Measurements from ENCODE around the gene EXOC3L4.
"Not testable (repeated sequence)": the region's sequence is repeated elsewhere in the genome, so short reads cannot be mapped to it uniquely, and the experiment has no call there.

EXOC3L4 gene

DNA sequence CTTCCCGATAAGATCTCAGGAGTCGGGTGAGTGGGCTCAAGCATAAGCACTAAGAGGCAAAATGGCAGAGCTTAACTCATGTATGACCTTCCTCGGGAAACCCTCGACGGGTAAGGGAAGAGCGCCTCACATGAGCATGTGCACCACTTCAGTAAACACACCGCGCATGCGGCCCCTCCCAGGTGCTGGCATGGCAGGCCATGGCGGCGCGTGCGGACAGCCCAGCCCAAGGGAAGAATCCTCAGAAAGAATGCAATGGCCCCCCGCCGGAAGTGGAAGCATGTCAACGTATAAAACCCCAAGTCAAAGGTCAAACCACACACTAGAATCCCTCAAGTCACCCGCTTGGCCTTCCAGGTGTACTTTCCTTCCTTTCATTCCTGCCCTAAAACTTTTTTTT is 22.1 kb downstream of the EXOC3L4 start:
- H3K36me3 ChIP-seq (replicated peaks) = no peaks in the 10 kb centered on the region
- H3K27ac ChIP-seq = no peak overlapping the region
- DNase-seq = no peak
- no peaks in the 10 kb centered on the region for H3K27me3 ChIP-seq (replicated peaks)
- no peak overlapping the region for H3K4me3 ChIP-seq (ENCODE audit: low read depth, low read length)
- TF ChIP-seq, protein P1, sequence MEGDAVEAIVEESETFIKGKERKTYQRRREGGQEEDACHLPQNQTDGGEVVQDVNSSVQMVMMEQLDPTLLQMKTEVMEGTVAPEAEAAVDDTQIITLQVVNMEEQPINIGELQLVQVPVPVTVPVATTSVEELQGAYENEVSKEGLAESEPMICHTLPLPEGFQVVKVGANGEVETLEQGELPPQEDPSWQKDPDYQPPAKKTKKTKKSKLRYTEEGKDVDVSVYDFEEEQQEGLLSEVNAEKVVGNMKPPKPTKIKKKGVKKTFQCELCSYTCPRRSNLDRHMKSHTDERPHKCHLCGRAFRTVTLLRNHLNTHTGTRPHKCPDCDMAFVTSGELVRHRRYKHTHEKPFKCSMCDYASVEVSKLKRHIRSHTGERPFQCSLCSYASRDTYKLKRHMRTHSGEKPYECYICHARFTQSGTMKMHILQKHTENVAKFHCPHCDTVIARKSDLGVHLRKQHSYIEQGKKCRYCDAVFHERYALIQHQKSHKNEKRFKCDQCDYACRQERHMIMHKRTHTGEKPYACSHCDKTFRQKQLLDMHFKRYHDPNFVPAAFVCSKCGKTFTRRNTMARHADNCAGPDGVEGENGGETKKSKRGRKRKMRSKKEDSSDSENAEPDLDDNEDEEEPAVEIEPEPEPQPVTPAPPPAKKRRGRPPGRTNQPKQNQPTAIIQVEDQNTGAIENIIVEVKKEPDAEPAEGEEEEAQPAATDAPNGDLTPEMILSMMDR (IDR thresholded peaks at IDR 0.05; ENCODE audit: low read depth, low read length, missing control alignments) = no peak
- in situ Hi-C loops (cut with HindIII; ENCODE audit: low pct_ligation_motif_present, low sequenced_read_pairs) = no loop called here

- H3K36me3 ChIP-seq (replicated peaks); H3K27me3 ChIP-seq (replicated peaks); H3K27ac ChIP-seq; in situ Hi-C loops (cut with HindIII; ENCODE audit: low pct_ligation_motif_present, low sequenced_read_pairs); DNase-seq; H3K4me3 ChIP-seq (ENCODE audit: low read depth, low read length): not testable (repeated sequence)
These were observed 23.0 kb downstream of the EXOC3L4 start for GRCh38 chr14:103117499-103117898.

GRCh38 chr14:103118018-103118662 is 23.6 kb downstream of the EXOC3L4 start:
- no peak for DNase-seq
- H3K36me3 ChIP-seq (replicated peaks) = no peaks in the 10 kb centered on the region

GRCh38 chr14:103118663-103119404 is 24.3 kb downstream of the EXOC3L4 start:
- in situ Hi-C loops (cut with HindIII; ENCODE audit: low pct_ligation_motif_present, low sequenced_read_pairs) = no loop called here
- TF ChIP-seq, protein P1 (IDR thresholded peaks at IDR 0.05; ENCODE audit: low read depth, low read length, missing control alignments) = no peak
- H3K27ac ChIP-seq = no peak overlapping the region
- H3K4me3 ChIP-seq (ENCODE audit: low read depth, low read length) = no peak overlapping the region
- H3K36me3 ChIP-seq (replicated peaks) = no peaks in the 10 kb centered on the region
- H3K27me3 ChIP-seq (replicated peaks) = no peaks in the 10 kb centered on the region
- no peak for DNase-seq

More at GRCh38 chr14:103118018-103118662, 23.6 kb downstream of the EXOC3L4 start:
- Histone ChIP-seq H3K27me3 (replicated peaks) (no peaks in the 10 kb centered on the region), H3K4me3 (ENCODE audit: low read depth, low read length) (no peak overlapping the region), H3K27ac (no peak overlapping the region)
- in situ Hi-C loops (cut with HindIII; ENCODE audit: low pct_ligation_motif_present, low sequenced_read_pairs) = no loop called here
- TF ChIP-seq, protein P1 (IDR thresholded peaks at IDR 0.05; ENCODE audit: low read depth, low read length, missing control alignments) = no peak

DNA sequence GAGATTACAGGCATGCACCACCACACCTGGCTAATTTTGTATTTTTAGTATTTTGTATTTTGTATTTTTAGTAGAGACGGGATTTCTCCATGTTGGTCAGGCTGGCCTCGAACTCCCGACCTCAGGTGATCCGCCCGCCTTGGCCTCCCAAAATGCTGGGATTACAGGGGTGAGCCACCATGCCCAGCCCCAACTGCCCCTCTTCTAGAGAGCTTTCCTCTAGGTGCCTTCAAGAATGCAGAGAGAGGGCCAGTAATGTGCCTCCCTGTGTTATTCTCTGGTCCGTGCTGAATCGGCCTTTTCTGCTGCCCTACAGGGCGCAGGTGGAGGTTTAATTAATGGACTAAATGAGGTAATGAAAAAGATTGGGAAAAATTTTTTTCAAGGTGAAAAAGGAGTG is 25.0 kb downstream of the EXOC3L4 start:
- in situ Hi-C loops (cut with HindIII; ENCODE audit: low pct_ligation_motif_present, low sequenced_read_pairs) = not testable (repeated sequence)

DNA sequence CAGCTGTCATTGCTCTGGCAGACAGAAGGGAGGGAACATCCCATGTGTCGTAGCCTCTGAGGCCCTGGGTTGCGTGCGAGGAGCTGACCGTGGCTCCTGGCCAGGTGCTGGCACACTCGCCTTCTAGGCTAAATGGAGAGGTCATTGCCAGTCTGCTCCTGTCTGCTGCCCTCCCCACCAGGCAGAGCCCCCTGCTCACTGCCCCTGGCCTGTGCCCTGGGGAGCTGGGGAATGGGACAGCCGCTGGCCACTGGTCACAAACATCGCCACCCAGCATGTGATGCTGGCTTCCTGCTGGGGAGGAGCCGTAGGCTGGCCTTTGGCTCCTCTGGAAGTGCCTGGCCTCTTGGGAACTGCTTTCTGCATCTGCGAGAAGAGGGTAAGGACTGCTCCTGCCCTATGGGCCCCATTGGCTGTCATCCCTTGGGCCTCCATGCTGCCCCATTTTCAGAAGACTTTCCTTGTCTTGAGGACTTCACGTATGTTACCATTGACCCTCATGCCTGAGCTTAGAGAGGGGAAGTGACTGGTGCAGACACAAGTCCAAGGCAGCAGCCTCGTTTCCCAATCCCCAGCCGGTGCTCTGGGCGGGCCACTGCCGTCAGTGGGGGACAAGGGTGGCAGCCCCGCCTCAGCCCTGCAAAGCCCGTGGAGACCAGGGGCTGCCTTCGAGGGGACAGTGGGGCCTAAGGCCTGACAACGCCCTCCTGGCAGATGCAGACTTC is 26.8 kb downstream of the EXOC3L4 start:
- Histone ChIP-seq H3K4me3 (ENCODE audit: low read depth, low read length) (no peak overlapping the region), H3K27me3 (replicated peaks) (no peaks in the 10 kb centered on the region), H3K36me3 (replicated peaks) (no peaks in the 10 kb centered on the region), H3K27ac (no peak overlapping the region)
- in situ Hi-C loops (cut with HindIII; ENCODE audit: low pct_ligation_motif_present, low sequenced_read_pairs) = no loop called here
- no peak for DNase-seq
- TF ChIP-seq, protein P1 (IDR thresholded peaks at IDR 0.05; ENCODE audit: low read depth, low read length, missing control alignments) = no peak

More for the DNA sequence above, 25.0 kb downstream of the EXOC3L4 start:
- not testable (repeated sequence) for H3K27me3 ChIP-seq (replicated peaks); DNase-seq; H3K4me3 ChIP-seq (ENCODE audit: low read depth, low read length); H3K36me3 ChIP-seq (replicated peaks); H3K27ac ChIP-seq

All from brain microvascular endothelial cell (primary cell).